GM19351 (cell line): ENCODE results near the gene ICAM3.
A peak's percentile ranks its signal among the peaks of the same experiment; 100 is the strongest.
"Not testable (repeated sequence)": the region's sequence is repeated elsewhere in the genome, so short reads cannot be mapped to it uniquely, and the experiment has no call there.

ENCODE experiments used
- ATAC-seq: cut with Tn5 transposase; IDR thresholded peaks from one replicate; pipeline ENCODE4 v1.9.1; 2021; ENCODE audit warnings: mild to moderate bottlenecking, moderate library complexity; ENCODE audit not compliant: unreplicated experiment

ICAM3 gene

DNA sequence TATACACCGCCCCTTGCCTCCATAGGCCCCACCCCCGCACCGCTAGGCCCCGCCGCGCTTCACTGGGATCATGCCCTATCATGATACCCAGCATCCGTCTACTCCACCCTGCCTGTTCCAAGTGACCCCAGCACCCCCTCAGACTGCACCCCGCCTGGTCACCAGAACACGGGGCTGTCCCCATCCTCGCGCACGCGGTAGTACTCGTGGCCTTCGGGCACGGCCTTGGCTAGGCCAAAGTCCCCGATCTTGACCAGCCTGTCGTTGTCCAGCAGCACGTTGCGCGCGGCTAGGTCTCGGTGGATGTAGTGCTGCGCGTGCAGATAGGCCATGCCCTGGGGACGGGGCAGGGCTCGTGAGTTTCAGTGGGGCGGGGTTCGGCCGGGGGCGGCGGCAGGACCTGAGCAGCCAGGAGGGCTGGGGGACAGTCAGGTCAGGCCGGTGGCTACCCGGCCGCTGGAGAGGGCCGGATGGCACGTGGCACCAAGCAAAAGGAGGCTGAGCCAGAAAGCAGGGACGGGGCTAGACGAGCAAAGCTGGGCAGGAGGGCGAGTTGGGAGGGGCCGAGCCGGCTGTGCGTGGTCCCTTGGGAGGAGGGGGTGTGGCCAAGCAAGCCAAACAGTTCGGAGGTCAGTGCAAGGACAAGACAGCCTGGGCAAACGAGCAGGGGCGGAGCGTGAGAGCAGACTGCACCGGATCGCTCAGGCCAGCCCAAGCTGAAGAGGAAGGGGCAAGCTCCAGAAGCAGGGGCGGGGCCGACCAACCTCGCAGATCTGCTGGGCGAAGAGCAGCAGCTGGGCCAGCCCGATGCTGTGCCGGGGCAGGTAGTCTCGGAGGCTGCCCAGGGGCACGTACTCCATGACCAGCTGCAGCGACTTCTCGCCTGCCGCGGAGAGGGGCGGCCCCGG lies 13.6 kb upstream of the ICAM3 start:
- ATAC-seq, result no peak

- ATAC-seq, result no peak
Measured at GRCh38 chr19:10346509-10346908, 7.1 kb upstream of the ICAM3 start.

DNA sequence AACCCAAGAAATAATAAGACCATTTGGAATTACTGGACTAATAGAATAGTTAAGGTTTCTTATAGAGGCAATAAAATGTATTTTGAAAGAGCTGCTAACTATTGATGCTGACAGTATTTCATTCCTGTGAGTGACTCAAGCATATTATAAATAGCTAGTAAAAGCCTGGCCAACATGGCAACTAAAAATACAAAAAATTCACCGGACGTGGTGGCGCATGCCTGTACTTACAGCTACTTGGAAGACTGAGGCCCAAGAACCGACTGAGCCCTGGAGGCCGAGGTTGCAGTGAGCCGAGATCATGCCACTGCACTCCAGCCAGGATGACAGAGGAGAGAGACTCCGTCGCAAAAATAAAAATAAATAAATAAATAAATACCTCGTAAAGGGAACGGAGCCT lies 5.4 kb upstream of the ICAM3 start:
- ATAC-seq, result no peak

DNA sequence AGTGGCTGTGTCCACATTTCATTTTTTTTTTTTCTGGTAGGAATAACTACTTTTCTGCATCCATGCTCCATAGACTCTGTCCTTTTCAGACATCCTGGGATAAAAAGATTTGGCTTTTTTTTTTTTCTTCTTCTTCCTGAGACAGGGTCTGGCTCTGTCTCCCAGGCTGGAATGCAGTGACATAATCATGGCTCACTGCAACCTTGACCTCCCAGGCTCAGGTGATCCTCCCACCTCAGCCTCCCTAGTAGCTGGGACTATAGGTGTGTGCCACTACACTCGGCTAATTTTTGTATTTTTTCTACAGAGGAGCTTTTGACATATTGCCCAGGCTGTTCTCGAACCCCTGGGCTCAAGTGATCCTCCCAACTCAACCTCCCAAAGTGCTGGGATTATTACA lies 4.1 kb upstream of the ICAM3 start:
- ATAC-seq, result no peak

DNA sequence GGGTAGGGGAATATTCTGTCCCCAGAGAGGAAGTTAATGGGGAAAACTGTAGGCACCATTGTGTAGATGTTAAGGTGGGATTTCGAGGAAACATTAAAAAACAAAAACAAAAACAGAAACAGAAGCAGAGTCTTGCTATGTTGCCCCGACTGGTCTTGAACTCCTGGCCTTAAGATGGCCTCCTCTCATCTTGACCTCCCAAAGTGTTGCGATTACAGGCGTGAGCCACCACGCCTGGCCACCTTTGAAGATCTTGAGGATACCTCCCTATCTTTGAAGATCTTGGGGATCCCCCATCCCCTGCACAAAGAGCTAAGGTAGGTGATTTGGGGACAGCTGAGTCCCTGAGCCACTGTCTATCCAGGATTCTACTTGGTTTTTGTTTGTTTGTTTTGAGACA lies 553 bp upstream of the ICAM3 start:
- ATAC-seq, result no peak

DNA sequence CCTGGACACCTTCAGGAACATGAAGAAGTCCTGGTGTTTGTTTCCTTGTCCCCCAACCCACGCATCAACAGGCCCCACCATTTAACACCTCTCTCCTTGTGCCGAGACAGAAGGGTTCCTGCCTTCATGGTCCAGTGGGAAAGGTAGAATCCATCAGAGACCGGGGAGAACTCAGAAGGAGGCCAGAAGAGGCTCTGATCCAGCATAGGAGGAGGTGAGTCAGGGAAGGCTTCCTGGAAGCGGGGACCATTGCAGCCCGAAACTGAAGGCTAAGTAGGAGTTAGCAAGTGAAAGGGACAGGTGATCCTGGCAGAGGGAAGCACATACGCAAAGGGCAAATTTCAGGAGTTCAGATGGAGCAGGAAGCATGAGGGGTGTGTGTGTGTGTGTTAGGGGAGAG lies 484 bp downstream of the ICAM3 start:
- no peak for ATAC-seq

- not testable (repeated sequence) for ATAC-seq
Measured at GRCh38 chr19:10336725-10337124, 2.7 kb downstream of the ICAM3 start.

DNA sequence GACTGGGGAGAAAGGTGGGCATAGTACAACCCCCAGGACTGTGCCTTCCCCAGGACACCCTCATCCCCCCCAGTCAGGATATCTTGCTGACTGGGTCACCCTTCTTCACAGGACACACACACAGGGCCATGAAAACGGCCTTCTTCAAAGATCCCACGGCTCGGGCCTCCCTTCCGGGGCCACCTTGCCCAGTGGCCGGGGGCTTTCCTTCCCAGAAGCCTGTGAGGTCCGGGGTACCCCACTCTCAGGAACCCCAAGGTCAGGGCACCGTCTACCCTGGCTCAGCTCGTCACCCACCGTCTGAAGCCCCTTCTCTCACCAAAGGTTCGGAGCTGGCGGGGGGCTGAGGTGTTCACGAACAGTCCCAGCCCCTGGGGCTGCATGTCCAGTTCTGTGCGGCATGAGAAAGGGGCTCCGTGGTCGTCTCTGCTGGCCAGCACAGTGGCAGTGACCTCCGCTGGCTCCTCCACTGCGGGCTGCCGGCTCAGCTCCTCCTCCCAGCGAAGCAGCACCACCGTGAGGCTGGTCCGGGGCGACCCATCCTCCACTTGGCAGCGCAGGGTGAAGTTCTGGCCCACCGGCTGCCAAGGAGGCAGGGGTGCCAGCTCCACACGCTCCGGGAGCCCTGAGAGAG lies 4.0 kb downstream of the ICAM3 start:
- ATAC-seq, result no peak

- ATAC-seq, result no peak
Measured at GRCh38 chr19:10334588-10335351, 4.7 kb downstream of the ICAM3 start.

DNA sequence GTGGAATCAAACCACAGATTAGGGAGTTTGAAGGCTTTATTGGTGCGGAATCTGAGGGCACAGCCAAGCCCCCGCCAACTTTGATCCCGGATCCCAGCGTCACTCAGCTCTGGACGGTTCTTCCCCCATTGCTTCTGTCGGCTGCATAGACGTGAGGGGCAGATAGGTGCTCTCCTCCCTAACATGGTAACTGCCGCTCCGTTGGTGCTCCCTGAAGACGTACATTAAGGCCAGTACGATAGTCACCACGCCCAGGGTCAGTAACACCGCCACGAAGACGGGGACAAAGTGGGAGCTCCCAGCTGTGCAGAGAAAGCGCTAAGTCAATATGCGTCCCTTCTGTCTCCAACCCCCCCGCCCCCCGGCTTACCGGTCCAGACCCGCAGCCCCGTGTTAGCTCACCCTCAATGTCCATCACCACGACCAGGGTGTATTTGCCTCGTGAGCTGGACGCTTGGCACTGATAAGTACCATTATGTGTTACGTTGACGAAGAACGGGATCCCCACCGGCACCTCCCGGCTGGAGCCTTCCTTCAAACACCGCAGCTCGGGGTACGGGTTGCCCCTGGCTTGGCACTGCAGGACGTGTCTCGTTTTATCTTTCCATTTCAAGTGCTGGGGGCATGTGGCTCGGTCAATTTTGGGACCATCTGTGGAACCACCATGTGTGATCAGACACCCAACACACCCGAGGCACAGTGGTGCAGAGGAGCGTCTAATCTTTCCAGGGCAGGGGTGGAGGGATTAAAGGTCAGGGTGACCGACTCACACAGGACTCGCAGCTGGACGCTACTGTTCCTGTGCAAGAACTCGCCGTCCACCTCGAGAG lies 5.5 kb downstream of the ICAM3 start:
- ATAC-seq, result no peak

- peak; percentile 83 for ATAC-seq
Measured at GRCh38 chr19:10332965-10333757, 6.3 kb downstream of the ICAM3 start, which contains the start of gene RAVER1. TSS of gene RAVER1 (minus strand) at chr19:10333529. CDS start at chr19:10333507, 22 bp downstream.

DNA sequence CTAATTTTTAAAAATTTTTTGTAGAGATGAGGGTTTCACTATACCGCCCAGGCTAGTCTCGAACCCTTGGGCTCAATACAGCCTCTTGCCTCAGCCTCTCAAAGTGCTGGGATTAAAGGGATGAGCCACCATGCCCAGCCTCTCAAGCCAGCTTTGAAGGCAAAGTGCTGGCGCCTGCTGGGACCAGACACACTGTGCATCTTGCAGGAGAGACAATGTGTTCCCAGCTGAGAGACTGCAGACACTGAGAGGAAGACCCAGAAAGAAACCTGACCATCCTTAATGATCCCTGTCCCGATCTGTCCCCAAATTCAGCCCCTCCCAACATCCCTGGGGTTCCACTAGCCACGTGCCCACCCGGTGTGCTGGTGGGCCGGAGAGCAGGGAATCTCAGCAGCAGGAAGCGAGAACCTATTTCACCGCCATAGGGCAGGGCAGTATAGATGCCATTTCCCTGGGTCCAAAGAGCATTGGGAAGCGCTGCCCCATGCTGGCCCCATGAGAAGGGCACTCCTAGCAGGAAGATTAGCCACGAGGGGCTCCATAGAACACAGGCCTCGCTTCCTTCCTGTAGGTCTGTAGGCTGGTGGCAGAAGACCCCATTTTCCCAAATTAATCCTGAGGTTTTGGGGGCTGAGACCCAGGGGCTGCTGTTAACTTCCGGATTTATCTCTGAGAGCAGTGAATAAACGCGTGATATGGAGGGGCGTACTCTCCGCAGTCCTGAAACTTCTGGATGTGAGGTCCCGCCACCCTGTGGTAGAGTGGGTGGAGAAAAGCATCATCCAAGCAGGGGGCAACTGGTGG lies 7.1 kb downstream of the ICAM3 start:
- ATAC-seq, result no peak

DNA sequence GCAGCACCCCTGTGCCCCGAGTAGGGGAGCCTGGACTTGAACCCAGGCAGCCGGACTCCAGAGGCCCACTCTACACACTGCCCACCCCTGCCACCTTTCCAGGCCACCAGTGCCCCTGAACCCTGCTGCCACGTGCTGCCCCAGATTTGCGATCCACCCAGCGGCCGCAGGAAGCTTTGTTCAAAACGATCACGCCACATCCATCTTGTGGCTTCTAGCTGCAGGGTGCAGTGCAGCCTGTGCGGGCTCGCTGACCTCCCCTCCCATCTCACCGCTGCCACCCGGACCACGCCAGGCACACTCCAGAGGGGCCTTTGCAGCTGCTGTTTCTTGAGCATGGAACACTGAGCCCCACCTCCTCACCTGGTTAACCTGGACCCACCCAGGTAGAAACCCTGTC lies 9.9 kb downstream of the ICAM3 start:
- no peak for ATAC-seq

DNA sequence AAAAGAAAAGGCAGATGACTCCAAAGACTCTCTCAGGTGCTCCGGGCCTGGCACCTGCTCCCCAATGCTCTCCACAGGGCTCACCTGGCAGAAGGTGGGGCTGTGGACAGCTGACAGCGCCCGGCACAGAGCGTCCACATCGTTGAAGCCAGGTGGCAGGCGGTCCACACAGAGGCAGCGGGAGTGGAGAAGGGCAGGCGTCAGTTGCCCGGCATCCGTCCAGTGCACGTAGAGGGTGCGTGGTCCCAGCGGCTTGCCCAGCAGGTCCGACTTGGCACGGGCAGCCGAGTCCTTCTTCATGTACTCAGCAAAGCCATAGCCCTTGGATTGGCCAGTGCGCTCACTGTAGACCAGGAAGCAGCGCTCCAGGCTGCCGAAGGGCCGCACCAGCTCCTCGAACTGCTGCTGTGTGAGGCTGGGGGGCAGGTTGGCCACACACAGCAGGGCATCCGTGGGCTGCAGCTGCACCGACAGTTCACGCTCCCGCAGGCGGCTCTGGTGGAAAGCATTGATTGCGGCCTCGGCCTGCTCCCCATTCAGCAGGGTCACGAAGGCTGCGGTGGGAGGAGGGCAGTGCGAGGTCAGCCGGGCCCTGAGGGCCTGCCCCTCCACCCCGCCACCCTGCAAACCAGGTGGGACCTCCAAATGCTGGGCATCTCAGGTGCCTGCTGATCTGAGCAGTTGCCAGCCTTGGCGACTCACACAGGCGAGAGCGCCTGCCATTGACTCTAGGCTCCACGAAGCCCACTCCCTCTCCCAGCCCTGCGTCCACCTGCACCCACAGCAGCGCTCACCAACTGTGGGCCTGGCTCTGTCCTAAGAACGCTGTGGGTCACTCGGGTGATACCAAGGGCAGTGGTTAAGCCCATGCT lies 10.6 kb downstream of the ICAM3 start:
- ATAC-seq, result no peak

GRCh38 chr19:10327793-10328192 lies 11.6 kb downstream of the ICAM3 start:
- ATAC-seq, result no peak

DNA sequence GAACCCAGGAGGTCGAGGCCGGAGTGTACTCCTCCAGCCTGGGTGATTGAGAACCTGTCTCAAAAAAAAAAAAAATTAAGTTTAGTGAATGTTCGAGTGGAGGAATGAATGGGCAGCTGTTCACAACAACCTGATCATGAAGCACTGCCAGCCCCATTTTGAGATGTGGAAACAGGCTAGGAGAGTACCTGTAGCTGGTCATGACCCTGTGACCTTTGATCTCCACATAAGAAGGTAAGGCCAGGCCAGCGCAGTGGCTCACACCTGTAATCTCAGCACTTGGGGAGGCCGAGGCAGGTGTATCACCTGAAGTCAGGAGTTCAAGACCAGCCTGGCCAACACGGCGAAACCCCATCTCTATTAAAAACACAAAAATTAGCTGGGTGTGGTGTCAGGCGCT lies 13.7 kb downstream of the ICAM3 start:
- no peak for ATAC-seq

- ATAC-seq, result no peak
Measured at GRCh38 chr19:10321874-10322835, 17.3 kb downstream of the ICAM3 start.
